ENCODE results near the gene NFATC2IP. TPM values are rescaled to one million over a fixed set of nuclear protein-coding genes. Genes with fewer than 3 reads are reported as not detected.

The NFATC2IP gene
- total and polyA plus RNA-seq, 9 of the 15 experiments (the other 6 are each of a cell fraction or from before 2014, with no cell fraction given) = 15.6 to 106 (median 46.9) TPM

DNA sequence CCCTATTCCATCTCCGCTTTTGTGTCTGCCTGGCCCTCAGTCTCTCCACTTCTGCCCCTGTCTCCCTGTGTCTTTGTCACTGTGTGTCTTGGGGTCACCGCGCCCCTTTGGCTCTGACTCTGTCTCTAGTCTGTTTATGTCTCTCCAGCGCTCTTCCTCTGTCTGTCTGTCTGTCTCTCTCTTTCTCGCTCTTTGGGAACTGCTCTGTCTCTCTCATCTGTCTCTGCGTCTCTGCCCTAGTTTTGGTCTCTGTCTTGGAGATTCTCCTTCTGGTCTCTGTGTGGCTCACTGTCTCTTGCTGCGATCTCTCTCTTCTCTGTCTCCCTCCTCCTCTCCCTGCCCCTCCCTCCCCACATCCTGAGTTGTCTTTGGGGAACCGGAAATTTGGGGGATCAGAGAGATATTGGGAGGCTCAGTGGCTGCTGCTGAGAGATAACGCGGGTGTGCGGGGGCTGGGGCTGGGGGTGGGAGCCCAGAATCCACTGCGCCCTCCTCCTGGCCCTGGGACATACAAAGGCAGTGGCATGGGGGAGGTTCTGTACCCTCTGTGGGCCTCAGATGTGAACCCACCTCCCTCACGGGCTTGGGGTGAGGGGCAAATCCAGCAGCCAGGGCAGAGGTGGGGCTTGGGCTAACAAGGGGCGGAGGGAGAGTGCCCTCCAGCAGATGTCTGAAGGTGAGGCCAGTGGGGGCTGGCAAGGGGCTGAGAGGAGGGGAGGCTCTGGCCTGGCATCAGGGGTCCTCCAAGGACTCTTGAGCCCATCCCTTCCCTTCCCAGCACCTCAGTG, 58.5 kb downstream of the NFATC2IP start (continued):
- TF ChIP-seq, protein P1, sequence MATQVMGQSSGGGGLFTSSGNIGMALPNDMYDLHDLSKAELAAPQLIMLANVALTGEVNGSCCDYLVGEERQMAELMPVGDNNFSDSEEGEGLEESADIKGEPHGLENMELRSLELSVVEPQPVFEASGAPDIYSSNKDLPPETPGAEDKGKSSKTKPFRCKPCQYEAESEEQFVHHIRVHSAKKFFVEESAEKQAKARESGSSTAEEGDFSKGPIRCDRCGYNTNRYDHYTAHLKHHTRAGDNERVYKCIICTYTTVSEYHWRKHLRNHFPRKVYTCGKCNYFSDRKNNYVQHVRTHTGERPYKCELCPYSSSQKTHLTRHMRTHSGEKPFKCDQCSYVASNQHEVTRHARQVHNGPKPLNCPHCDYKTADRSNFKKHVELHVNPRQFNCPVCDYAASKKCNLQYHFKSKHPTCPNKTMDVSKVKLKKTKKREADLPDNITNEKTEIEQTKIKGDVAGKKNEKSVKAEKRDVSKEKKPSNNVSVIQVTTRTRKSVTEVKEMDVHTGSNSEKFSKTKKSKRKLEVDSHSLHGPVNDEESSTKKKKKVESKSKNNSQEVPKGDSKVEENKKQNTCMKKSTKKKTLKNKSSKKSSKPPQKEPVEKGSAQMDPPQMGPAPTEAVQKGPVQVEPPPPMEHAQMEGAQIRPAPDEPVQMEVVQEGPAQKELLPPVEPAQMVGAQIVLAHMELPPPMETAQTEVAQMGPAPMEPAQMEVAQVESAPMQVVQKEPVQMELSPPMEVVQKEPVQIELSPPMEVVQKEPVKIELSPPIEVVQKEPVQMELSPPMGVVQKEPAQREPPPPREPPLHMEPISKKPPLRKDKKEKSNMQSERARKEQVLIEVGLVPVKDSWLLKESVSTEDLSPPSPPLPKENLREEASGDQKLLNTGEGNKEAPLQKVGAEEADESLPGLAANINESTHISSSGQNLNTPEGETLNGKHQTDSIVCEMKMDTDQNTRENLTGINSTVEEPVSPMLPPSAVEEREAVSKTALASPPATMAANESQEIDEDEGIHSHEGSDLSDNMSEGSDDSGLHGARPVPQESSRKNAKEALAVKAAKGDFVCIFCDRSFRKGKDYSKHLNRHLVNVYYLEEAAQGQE (IDR thresholded peaks at IDR 0.05; ENCODE audit: borderline replicate concordance) = 0 out of 2 replicates have a peak, but pooled peaks have one; percentile 7
- TF ChIP-seq, protein P1 (CRISPR knock-in tag; IDR thresholded peaks at IDR 0.05; ENCODE audit: low read depth) = peak; percentile 48; the same call in 1 of the 2 replicates
- TF ChIP-seq NFE2 (IDR thresholded peaks at IDR 0.05; ENCODE audit: low read depth) (no peak), KHSRP (IDR thresholded peaks at IDR 0.05) (peak; percentile 38; the same call in 1 of the 2 replicates), SAFB2 (IDR thresholded peaks at IDR 0.05; ENCODE audit: borderline replicate concordance, low read depth, low read length, severe bottlenecking) (no peak), YBX1 (IDR thresholded peaks at IDR 0.05) (no peak), RFX1 (IDR thresholded peaks at IDR 0.05) (no peak), KDM4B (IDR thresholded peaks at IDR 0.05; ENCODE audit: borderline replicate concordance in 2 of 2, low read depth in 1 of 2) (peak in 1 of 2 experiments; percentile 75; a peak in 1 of 4 replicates), HNRNPLL (IDR thresholded peaks at IDR 0.05; ENCODE audit: low read depth, low read length, poor library complexity, severe bottlenecking) (peak; percentile 19), CREM (IDR thresholded peaks at IDR 0.05; ENCODE audit: low read depth) (peak; percentile 70), MXI1 (IDR thresholded peaks at IDR 0.05; ENCODE audit: low read depth, low read length) (no peak), KLF16 (IDR thresholded peaks at IDR 0.05) (peak; percentile 96)
- TF ChIP-seq, protein P2, sequence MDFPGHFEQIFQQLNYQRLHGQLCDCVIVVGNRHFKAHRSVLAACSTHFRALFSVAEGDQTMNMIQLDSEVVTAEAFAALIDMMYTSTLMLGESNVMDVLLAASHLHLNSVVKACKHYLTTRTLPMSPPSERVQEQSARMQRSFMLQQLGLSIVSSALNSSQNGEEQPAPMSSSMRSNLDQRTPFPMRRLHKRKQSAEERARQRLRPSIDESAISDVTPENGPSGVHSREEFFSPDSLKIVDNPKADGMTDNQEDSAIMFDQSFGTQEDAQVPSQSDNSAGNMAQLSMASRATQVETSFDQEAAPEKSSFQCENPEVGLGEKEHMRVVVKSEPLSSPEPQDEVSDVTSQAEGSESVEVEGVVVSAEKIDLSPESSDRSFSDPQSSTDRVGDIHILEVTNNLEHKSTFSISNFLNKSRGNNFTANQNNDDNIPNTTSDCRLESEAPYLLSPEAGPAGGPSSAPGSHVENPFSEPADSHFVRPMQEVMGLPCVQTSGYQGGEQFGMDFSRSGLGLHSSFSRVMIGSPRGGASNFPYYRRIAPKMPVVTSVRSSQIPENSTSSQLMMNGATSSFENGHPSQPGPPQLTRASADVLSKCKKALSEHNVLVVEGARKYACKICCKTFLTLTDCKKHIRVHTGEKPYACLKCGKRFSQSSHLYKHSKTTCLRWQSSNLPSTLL (IDR thresholded peaks at IDR 0.05) = no peak
- TF ChIP-seq, protein P3, sequence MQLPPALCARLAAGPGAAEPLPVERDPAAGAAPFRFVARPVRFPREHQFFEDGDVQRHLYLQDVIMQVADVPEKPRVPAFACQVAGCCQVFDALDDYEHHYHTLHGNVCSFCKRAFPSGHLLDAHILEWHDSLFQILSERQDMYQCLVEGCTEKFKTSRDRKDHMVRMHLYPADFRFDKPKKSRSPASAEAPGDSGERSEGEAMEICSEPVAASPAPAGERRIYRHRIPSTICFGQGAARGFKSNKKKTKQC (CRISPR knock-in tag; IDR thresholded peaks at IDR 0.05) = no peak
- TF ChIP-seq, protein P4, sequence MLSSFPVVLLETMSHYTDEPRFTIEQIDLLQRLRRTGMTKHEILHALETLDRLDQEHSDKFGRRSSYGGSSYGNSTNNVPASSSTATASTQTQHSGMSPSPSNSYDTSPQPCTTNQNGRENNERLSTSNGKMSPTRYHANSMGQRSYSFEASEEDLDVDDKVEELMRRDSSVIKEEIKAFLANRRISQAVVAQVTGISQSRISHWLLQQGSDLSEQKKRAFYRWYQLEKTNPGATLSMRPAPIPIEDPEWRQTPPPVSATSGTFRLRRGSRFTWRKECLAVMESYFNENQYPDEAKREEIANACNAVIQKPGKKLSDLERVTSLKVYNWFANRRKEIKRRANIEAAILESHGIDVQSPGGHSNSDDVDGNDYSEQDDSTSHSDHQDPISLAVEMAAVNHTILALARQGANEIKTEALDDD (IDR thresholded peaks at IDR 0.05) = no peak

Data from K562 (cell line).